OCI-LY1 (cell line): Measurements from ENCODE around the gene GRK1.

Source experiments
- CTCF ChIP-seq: fragments of 200-600 bp; sonication (generic), shearing (Covaris generic); IDR thresholded peaks from 2 replicates; pipeline ENCODE4 v1.5.1; 2017; ENCODE audit warnings: mild to moderate bottlenecking, antibody characterized with exemption, low read length, moderate library complexity, mixed read lengths
- EZH2 ChIP-seq: fragments of 200-600 bp; sonication (generic), shearing (Covaris generic); IDR thresholded peaks from 2 replicates; pipeline ENCODE4 v1.8.0; 2017; ENCODE audit warnings: borderline replicate concordance, mixed run types, mild to moderate bottlenecking, antibody characterized with exemption, low read length, moderate library complexity, mixed read lengths

- TF ChIP-seq CTCF: no peak
- no peak for TF ChIP-seq EZH2
Observed at GRCh38 chr13:113771709-113772331, 104.8 kb downstream of the GRK1 start.
